ENCODE measurements around the gene TMEM154. TPM values are rescaled to one million over a fixed set of nuclear protein-coding genes. Genes with fewer than 3 reads are reported as not detected.

Gene TMEM154
- total RNA-seq, 4 donors from 2014 or later = 1.3 to 4.5 (median 2.9) TPM

- Histone ChIP-seq H3K4me3 (no peak overlapping the region), H3K27ac (no peak overlapping the region), H3K36me3 (no peaks in the 10 kb centered on the region), H3K4me1 (no peaks in the 10 kb centered on the region), H3K27me3 (no peaks in the 10 kb centered on the region), H3K9me3 (no peaks in the 10 kb centered on the region)
- no peak for DNase-seq
- no peak for TF ChIP-seq POLR2A (IDR thresholded peaks at IDR 0.05)
- no peak for TF ChIP-seq CTCF (IDR thresholded peaks at IDR 0.05)
- intact Hi-C loops (cut with DNase I; ENCODE audit: low total_unique reads) = no loop called here
Observed at GRCh38 chr4:152696764-152697261, 17.0 kb upstream of the TMEM154 start.

- no peak for DNase-seq
- H3K9me3 ChIP-seq = no peaks in the 10 kb centered on the region
- no peak overlapping the region for H3K27ac ChIP-seq
- no peak overlapping the region for H3K4me3 ChIP-seq
- H3K27me3 ChIP-seq = no peaks in the 10 kb centered on the region
- TF ChIP-seq CTCF (IDR thresholded peaks at IDR 0.05) (no peak), POLR2A (IDR thresholded peaks at IDR 0.05) (no peak)
- intact Hi-C loops (cut with DNase I; ENCODE audit: low total_unique reads) = no loop called here
- H3K4me1 ChIP-seq = no peaks in the 10 kb centered on the region
- no peaks in the 10 kb centered on the region for H3K36me3 ChIP-seq
Observed at GRCh38 chr4:152693871-152694270, 14.1 kb upstream of the TMEM154 start.

- H3K27me3 ChIP-seq = no peaks in the 10 kb centered on the region
- no peak overlapping the region for H3K4me3 ChIP-seq
- TF ChIP-seq CTCF (IDR thresholded peaks at IDR 0.05) (no peak), POLR2A (IDR thresholded peaks at IDR 0.05) (no peak)
Observed at GRCh38 chr4:152691761-152692160, 12.0 kb upstream of the TMEM154 start.

GRCh38 chr4:152690706-152691651, 11.2 kb upstream of the TMEM154 start:
- no peaks in the 10 kb centered on the region for H3K4me1 ChIP-seq
- no peak for DNase-seq
- TF ChIP-seq POLR2A (IDR thresholded peaks at IDR 0.05) (no peak), CTCF (IDR thresholded peaks at IDR 0.05) (no peak)
- intact Hi-C loops (cut with DNase I; ENCODE audit: low total_unique reads) = no loop called here
- H3K27me3 ChIP-seq = no peaks in the 10 kb centered on the region
- no peak overlapping the region for H3K4me3 ChIP-seq
- H3K36me3 ChIP-seq = no peaks in the 10 kb centered on the region
- H3K27ac ChIP-seq = no peak overlapping the region
- H3K9me3 ChIP-seq = no peaks in the 10 kb centered on the region

More at GRCh38 chr4:152691761-152692160, 12.0 kb upstream of the TMEM154 start:
- intact Hi-C loops (cut with DNase I; ENCODE audit: low total_unique reads) = no loop called here
- H3K4me1 ChIP-seq = no peaks in the 10 kb centered on the region
- H3K36me3 ChIP-seq = no peaks in the 10 kb centered on the region
- H3K27ac ChIP-seq = no peak overlapping the region
- H3K9me3 ChIP-seq = no peaks in the 10 kb centered on the region
- no peak for DNase-seq

Measured in uterus (tissue), 4 donors.